Left ventricle myocardium inferior (tissue), 1 donor: ENCODE data around the gene PAQR4. TPM values are rescaled to one million over a fixed set of nuclear protein-coding genes. Genes with fewer than 3 reads are reported as not detected.

Source experiments
- DNase-seq: peaks from one replicate; pipeline ENCODE4 v3.0.0-alpha.2; 2020
- H3K27ac ChIP-seq: fragments of 200-600 bp; replicated peaks from 2 replicates; pipeline ENCODE4 v1.8.0; 2021
- H3K27me3 ChIP-seq: fragments of 200-600 bp; 2 replicates; pipeline ENCODE4 v1.8.0; 2021; ENCODE audit warnings: low read depth
- H3K36me3 ChIP-seq: fragments of 200-600 bp; 2 replicates; pipeline ENCODE4 v1.8.0; 2021
- H3K4me1 ChIP-seq: fragments of 200-600 bp; 2 replicates; pipeline ENCODE4 v1.8.0; 2021
- H3K4me3 ChIP-seq: fragments of 200-600 bp; 2 replicates; pipeline ENCODE4 v1.8.0; 2021; ENCODE audit warnings: mild to moderate bottlenecking, moderate library complexity
- H3K9me3 ChIP-seq: fragments of 200-600 bp; replicated peaks from 2 replicates; pipeline ENCODE4 v1.8.0; 2021
- CTCF ChIP-seq: fragments of 200-600 bp; IDR thresholded peaks from 2 replicates; pipeline ENCODE4 v1.8.0; 2021; ENCODE audit warnings: antibody characterized with exemption, mild to moderate bottlenecking, borderline replicate concordance
- intact Hi-C: fragments of 100-400 bp; cut with micrococcal nuclease; formaldehyde crosslinking; loops from one replicate; pipeline ENCODE4 v1.11.0; 2022
- total RNA-seq: library from RNA; stranded (reverse); fragmentation: NEBNext Ultra II Directional; extraction: Animal tissue kit (Norgen Biotek cat#: 25700); gene quantifications from one replicate; pipeline ENCODE4 v1.2.1, GENCODE V29; 2021
- donor health status: DM: no; HTN: yes; CAD: no; lungs with severe emphysema.

PAQR4 gene
- total RNA-seq, 1 donor from 2014 or later: 9.2 TPM

GRCh38 chr16:3001316-3001715 is 32.2 kb downstream of the PAQR4 start:
- DNase-seq: no peak

GRCh38 chr16:3003582-3004270 is 34.6 kb downstream of the PAQR4 start:
- intact Hi-C loops: no loop called here

More at GRCh38 chr16:3001316-3001715, 32.2 kb downstream of the PAQR4 start:
- Histone ChIP-seq H3K4me1 (peaks cover 10% of the 10 kb centered on the region), H3K36me3 (no peaks in the 10 kb centered on the region), H3K4me3 (no peak overlapping the region), H3K27ac (no peak overlapping the region), H3K9me3 (no peaks in the 10 kb centered on the region), H3K27me3 (peaks cover 76% of the 10 kb centered on the region)
- no peak for TF ChIP-seq CTCF
- intact Hi-C loops: no loop called here

GRCh38 chr16:3004319-3004718 is 35.2 kb downstream of the PAQR4 start:
- DNase-seq: no peak
- H3K4me1 ChIP-seq: peaks cover 10% of the 10 kb centered on the region
- H3K27me3 ChIP-seq: peaks cover 77% of the 10 kb centered on the region
- intact Hi-C loops: no loop called here
- H3K4me3 ChIP-seq: peak overlapping the region; percentile 60
- no peak for TF ChIP-seq CTCF
- no peaks in the 10 kb centered on the region for H3K9me3 ChIP-seq
- H3K27ac ChIP-seq: peak overlapping the region; percentile 30
- H3K36me3 ChIP-seq: no peaks in the 10 kb centered on the region

More at GRCh38 chr16:3003582-3004270, 34.6 kb downstream of the PAQR4 start:
- Histone ChIP-seq H3K9me3 (no peaks in the 10 kb centered on the region), H3K36me3 (no peaks in the 10 kb centered on the region), H3K27ac (peak overlapping the region; percentile 54), H3K27me3 (peaks cover 76% of the 10 kb centered on the region), H3K4me3 (peak overlapping the region; percentile 60), H3K4me1 (peaks cover 10% of the 10 kb centered on the region)
- TF ChIP-seq CTCF: peak; percentile 54
- peak; percentile 95 for DNase-seq

- H3K4me1 ChIP-seq: peaks cover 10% of the 10 kb centered on the region
- DNase-seq: no peak
- intact Hi-C loops: no loop called here
- no peaks in the 10 kb centered on the region for H3K9me3 ChIP-seq
- peaks cover 82% of the 10 kb centered on the region for H3K27me3 ChIP-seq
- TF ChIP-seq CTCF: no peak
- H3K36me3 ChIP-seq: no peaks in the 10 kb centered on the region
- peak overlapping the region; percentile 46 for H3K27ac ChIP-seq
- peak overlapping the region; percentile 60 for H3K4me3 ChIP-seq
These were observed 35.7 kb downstream of the PAQR4 start for GRCh38 chr16:3004781-3005284.

- Histone ChIP-seq H3K4me3 (no peak overlapping the region), H3K27ac (no peak overlapping the region), H3K9me3 (no peaks in the 10 kb centered on the region), H3K36me3 (no peaks in the 10 kb centered on the region), H3K27me3 (peaks cover 86% of the 10 kb centered on the region), H3K4me1 (peaks cover 10% of the 10 kb centered on the region)
- TF ChIP-seq CTCF: no peak
- DNase-seq: no peak
- intact Hi-C loops: no loop called here
These were observed 38.2 kb downstream of the PAQR4 start for GRCh38 chr16:3007059-3007956.
